ENCODE measurements around the gene ACSF2. TPM values are rescaled to one million over a fixed set of nuclear protein-coding genes. Genes with fewer than 3 reads are reported as not detected.

ACSF2 gene
- total and polyA plus RNA-seq, 2 of the 13 experiments (the other 11 are each of a cell fraction or from before 2014, with no cell fraction given), result 87.3 to 109 TPM

- no peak for TF ChIP-seq ZNF407 (CRISPR knock-in tag; IDR thresholded peaks at IDR 0.05; ENCODE audit: not compliant biosample characterization)
- TF ChIP-seq ZNF234 (CRISPR knock-in tag; conservative IDR thresholded peaks at IDR 0.05), result no peak
- no peak for TF ChIP-seq HOXA9 (CRISPR knock-in tag; IDR thresholded peaks at IDR 0.05; ENCODE audit: borderline replicate concordance)
- peak; percentile 76 for TF ChIP-seq CEBPG (CRISPR knock-in tag; IDR thresholded peaks at IDR 0.05)
- no peak for TF ChIP-seq REPIN1 (CRISPR knock-in tag; IDR thresholded peaks at IDR 0.05; ENCODE audit: borderline replicate concordance, low read depth)
- no peak for TF ChIP-seq PHF20 (CRISPR knock-in tag; IDR thresholded peaks at IDR 0.05)
- no peak for TF ChIP-seq ZBTB10 (CRISPR knock-in tag; IDR thresholded peaks at IDR 0.05; ENCODE audit: borderline replicate concordance)
- no peak for TF ChIP-seq MTA1 (CRISPR knock-in tag; IDR thresholded peaks at IDR 0.05; ENCODE audit: borderline replicate concordance)
- no peak for TF ChIP-seq E2F2 (CRISPR knock-in tag; IDR thresholded peaks at IDR 0.05; ENCODE audit: borderline replicate concordance)
- no peak for TF ChIP-seq SP2 (CRISPR knock-in tag; IDR thresholded peaks at IDR 0.05)
- no peak for TF ChIP-seq ZNF235 (CRISPR knock-in tag; IDR thresholded peaks at IDR 0.05; ENCODE audit: borderline replicate concordance)
- TF ChIP-seq NFIB (CRISPR knock-in tag; IDR thresholded peaks at IDR 0.05; ENCODE audit: borderline replicate concordance), result no peak
These were observed 50.7 kb downstream of the ACSF2 start (continued) for GRCh38 chr17:50476545-50477315.

Data from HepG2 (cell line).